RWPE1 (cell line): ENCODE data around the gene STARD13.

ENCODE experiments used
- CTCF ChIA-PET: fragments of 350-600 bp; sonication (Branson Sonifier 250); formaldehyde crosslinking; extraction: SDS; loops from one replicate; lab custom pipeline; 2021; lab: Yijun Ruan, JAX
- POLR2A ChIA-PET: fragments of 400-600 bp; formaldehyde crosslinking; extraction: SDS; loops from one replicate; lab custom pipeline; 2020; ENCODE audit warnings: antibody characterized with exemption; ENCODE audit not compliant: low non-redundant PET; lab: Yijun Ruan, JAX
- DNase-seq: peaks from one replicate; pipeline ENCODE4 v3.0.0; 2012; ENCODE audit warnings: low spot score
- H3K27ac ChIP-seq: fragments of 450-650 bp; 2 replicates; pipeline ENCODE4 v1.5.1; 2017
- CTCF ChIP-seq: fragments of 450-650 bp; conservative IDR thresholded peaks from 2 replicates; pipeline ENCODE4 v1.5.1; 2017; ENCODE audit warnings: low read depth, mild to moderate bottlenecking

The STARD13 gene

GRCh38 chr13:33261387-33262061, 24.0 kb downstream of the STARD13 start:
- H3K27ac ChIP-seq: peak overlapping the region; percentile 72; the same call in 1 of the 2 replicates
- no peak for DNase-seq
- TF ChIP-seq CTCF: no peak
- CTCF ChIA-PET: no interaction called here
- POLR2A ChIA-PET: no interaction called here

- ChIA-PET POLR2A (no interaction called here), CTCF (interaction anchor here (0.6 kb wide), 1 partner anchor 32 kb away, joined by 3 read pairs; no protein-coding TSS in a partner anchor)
- H3K27ac ChIP-seq: no peak overlapping the region
- no peak for DNase-seq
- no peak for TF ChIP-seq CTCF
These were observed 25.1 kb downstream of the STARD13 start for GRCh38 chr13:33260168-33261098.

GRCh38 chr13:33259296-33259695, 26.3 kb downstream of the STARD13 start:
- ChIA-PET CTCF (no interaction called here), POLR2A (no interaction called here)
- DNase-seq: no peak
- TF ChIP-seq CTCF: no peak
- H3K27ac ChIP-seq: no peak overlapping the region

- POLR2A ChIA-PET: no interaction called here
- DNase-seq: no peak
- H3K27ac ChIP-seq: no peak overlapping the region
- CTCF ChIA-PET: no interaction called here
- TF ChIP-seq CTCF: no peak
These were observed 26.8 kb downstream of the STARD13 start for GRCh38 chr13:33258808-33259193.

- POLR2A ChIA-PET: no interaction called here
- no peak for DNase-seq
- no peak overlapping the region for H3K27ac ChIP-seq
- TF ChIP-seq CTCF: no peak
- CTCF ChIA-PET: no interaction called here
These were observed 27.4 kb downstream of the STARD13 start for GRCh38 chr13:33257841-33258807.
